SW480 (cell line): ENCODE data around the gene DGAT2.

Experiments used
- DNase-seq: peaks from one replicate; pipeline ENCODE4 v3.0.0-alpha.2; 2016; ENCODE audit warnings: low spot score

DGAT2 gene

GRCh38 chr11:75801362-75802020 lies 32.9 kb downstream of the DGAT2 start:
- no peak for DNase-seq

- DNase-seq, result no peak
Measured at GRCh38 chr11:75802021-75802912, 33.7 kb downstream of the DGAT2 start.

GRCh38 chr11:75802913-75803820 lies 34.6 kb downstream of the DGAT2 start:
- DNase-seq, result peak; percentile 45

- DNase-seq, result no peak
Measured at GRCh38 chr11:75809111-75809510, 40.5 kb downstream of the DGAT2 start.

- no peak for DNase-seq
Measured at GRCh38 chr11:75809991-75810390, 41.4 kb downstream of the DGAT2 start.

- DNase-seq, result no peak
Measured at GRCh38 chr11:75810637-75811390, 42.2 kb downstream of the DGAT2 start.

GRCh38 chr11:75811485-75811884 lies 42.9 kb downstream of the DGAT2 start:
- DNase-seq, result no peak

- DNase-seq, result no peak
Measured at GRCh38 chr11:75812542-75813040, 44.0 kb downstream of the DGAT2 start.

- no peak for DNase-seq
Measured at GRCh38 chr11:75813124-75813523, 44.5 kb downstream of the DGAT2 start.

GRCh38 chr11:75813622-75814039 lies 45.1 kb downstream of the DGAT2 start:
- peak; percentile 70 for DNase-seq

GRCh38 chr11:75814363-75814676 lies 45.7 kb downstream of the DGAT2 start:
- DNase-seq, result peak; percentile 93

- DNase-seq, result peak; percentile 99
Measured at GRCh38 chr11:75814677-75815344, 46.2 kb downstream of the DGAT2 start, which contains the start of gene UVRAG. TSS of gene UVRAG (plus strand) at chr11:75815210. CDS start at chr11:75815408, 198 bp downstream.

GRCh38 chr11:75815345-75816168 lies 47.0 kb downstream of the DGAT2 start:
- DNase-seq, result peak; percentile 53

- peak; percentile 21 for DNase-seq
Measured at GRCh38 chr11:75816561-75817239, 48.1 kb downstream of the DGAT2 start.

GRCh38 chr11:75820645-75821044 lies 52.1 kb downstream of the DGAT2 start:
- no peak for DNase-seq

GRCh38 chr11:75821202-75821601 lies 52.6 kb downstream of the DGAT2 start:
- no peak for DNase-seq

GRCh38 chr11:75822541-75822940 lies 54.0 kb downstream of the DGAT2 start:
- no peak for DNase-seq

- DNase-seq, result no peak
Measured at GRCh38 chr11:75823415-75823814, 54.8 kb downstream of the DGAT2 start.

GRCh38 chr11:75823946-75824345 lies 55.4 kb downstream of the DGAT2 start:
- DNase-seq, result no peak
